HG03175 (cell line): ENCODE data around the gene RHBDD1.

Experiments used
- ATAC-seq: cut with Tn5 transposase; IDR thresholded peaks from one replicate; pipeline ENCODE4 v1.9.1; 2021; ENCODE audit warnings: mild to moderate bottlenecking, moderate library complexity; ENCODE audit not compliant: unreplicated experiment

The RHBDD1 gene

DNA sequence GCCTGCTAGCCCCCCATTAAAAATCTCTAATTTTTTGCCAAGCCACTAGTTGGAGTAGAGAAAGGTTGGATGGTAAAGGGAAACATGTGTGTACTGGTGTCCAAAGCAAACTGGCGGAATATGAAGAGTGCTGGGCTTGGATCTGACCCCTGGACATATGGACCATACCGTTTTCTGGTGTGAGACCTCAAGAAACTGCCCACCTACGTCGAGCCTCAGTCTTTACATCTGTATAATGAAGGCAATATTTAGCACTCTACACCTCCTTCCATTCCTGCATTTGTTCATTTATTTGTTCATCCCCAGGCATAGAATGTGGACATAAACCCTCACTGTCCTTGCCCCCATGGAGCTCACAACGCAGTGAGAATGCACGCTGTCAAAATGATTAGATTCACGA is 142.4 kb downstream of the RHBDD1 start:
- no peak for ATAC-seq

DNA sequence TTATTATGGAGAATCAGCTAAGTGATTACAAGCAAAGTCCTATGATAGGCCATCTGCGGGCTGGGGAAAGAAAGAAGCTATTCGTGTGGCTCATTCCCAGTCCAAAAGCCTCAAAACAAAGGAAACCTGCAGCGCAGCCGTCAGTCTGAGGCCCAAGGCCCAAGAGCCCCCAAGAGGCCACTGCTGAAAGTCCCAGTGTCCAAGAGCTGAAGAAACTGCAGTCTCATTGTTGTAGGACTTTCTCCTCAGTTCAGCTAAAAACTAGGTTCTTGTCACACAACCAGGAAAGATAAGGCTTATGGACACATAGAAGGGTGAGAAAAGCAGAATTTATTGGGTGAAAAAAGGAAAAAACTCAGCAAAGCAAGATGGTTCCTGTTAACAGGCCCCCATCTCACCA is 143.2 kb downstream of the RHBDD1 start:
- no peak for ATAC-seq

DNA sequence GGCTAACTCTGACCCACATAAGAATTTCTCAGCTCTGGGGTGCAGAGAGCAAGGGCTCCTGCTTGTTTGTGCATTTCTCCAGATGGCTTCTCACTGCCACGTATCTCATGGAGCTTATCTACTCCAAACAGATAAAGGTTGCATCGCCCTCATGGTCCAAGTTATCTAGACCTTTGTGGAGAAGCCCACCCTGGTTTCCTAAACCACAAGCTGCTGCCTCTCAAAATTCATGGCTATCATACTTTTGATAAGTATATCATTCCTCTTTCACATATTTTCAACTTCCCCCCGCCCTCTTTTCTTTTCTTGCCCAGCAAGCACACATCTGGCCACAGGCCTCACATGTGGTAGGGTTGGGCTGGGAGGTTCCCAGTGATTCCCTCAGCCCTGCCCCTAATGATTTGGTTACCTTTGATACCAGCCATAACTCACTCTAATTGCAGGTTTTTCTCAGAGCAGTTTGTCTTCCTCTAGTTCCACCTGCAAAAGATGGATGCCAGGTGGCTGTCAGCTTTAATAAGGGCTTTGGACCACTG is 146.0 kb downstream of the RHBDD1 start:
- ATAC-seq = no peak

DNA sequence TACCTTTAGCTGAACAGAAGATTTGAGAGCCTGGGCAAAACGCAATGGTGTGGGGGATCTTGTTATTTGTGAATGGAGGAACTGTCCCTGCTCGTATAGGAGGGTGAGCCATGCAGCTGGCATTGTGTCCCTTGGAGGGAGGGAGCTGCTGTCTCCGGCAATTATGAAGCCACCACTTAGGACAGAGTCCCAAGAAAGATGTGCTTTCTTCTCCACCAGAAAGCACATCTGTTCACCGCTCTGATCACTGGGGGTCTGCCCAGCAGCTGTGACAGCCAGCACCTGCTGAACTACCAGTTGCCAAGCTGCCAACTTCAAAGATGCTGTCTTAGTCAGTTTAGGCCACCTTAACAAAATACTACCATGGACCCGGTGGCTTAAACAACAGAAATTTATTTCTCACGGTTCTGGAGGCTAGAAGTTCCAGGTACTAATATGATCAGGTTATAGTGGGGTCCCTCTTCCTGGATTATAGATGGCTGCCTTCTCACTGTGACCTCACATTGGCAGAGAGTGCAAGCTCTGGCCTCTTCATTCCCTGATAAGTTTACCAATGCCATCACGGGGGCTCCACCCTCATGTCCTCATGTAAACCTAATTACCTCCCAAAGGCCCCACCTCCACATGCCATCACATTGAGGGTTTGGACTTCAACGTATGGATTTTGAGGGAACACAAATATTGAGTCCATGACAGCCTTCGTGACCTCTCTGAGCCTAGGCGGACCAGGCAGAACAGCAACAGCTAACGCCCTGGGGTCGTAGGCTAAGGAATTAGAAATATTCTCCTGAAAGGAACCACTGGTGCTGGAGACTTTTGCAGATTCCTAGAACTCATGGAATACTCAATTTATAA is 148.3 kb downstream of the RHBDD1 start:
- peak; percentile 11 for ATAC-seq

DNA sequence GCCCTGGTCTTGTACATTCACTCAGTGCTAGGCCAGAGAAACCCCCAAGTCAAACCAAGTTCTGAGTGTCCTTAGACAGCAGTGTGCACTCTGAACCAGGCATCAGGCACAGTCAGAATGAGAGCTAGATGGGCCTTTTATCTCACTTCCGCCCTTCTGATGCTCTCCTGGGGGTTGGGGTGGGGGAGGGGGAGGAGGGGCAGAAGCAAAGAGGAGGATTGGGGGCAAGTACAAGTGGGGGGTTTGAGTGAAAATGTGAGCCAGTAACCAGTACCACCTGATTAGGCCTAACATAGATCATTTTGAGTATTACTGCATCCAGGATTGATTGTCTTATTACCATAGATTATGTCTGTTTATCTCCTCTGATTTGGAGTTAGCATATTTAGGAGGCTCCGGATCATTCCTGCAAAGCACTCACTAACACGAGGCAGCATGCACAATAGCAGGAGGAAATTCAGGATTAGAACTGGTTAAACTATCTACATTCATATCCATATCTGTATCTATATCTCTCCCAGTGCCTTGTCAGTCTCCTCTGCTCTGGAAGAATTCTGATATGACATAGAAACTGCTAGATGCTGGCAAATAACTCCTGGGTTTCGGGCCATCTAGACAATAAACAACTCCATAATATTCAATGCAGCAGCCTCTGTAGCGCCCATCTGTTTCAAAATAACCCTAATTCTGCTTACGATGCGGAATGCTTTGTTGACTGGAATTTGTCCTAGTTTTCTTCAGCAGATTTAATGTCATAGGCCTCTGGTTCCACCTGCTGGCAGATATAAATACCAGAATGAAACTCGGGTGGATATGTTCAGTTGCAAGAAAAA is 149.1 kb downstream of the RHBDD1 start:
- ATAC-seq = peak; percentile 97

DNA sequence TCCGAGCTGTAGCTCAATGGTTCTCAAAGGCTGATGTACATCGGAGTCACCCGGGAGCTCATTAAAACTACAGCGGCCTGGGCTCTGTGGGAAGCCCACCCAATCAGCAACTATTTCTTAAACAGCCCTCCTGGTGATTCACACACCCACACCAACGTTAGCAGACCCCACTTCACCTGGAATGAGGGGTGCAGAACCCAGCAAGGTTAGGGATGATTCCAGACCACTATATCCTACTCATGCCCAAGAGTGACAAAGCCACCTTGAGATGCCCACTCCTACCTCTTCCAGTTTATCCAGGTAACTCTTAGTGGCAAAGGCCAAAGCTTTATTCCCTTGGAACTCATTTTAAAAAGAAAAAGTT is 149.7 kb downstream of the RHBDD1 start:
- no peak for ATAC-seq

DNA sequence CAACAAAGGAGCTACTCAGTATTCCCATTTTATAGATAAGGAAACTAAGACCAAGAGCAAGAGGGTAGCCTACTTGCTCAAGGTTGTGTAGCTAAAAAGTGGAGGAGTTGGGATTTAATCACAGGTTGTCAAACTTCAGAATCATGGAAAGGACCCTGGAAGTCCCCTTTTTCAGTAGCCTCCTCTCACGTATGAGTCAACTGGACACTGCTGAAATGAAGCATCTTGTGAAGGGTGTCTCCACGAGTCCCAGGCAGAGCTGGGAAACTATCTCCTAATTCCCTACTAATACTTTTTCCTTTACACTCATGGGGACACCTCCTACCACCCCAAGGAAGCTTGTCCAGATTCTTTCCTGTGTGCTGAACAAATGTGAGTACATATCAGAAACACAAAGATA is 155.8 kb downstream of the RHBDD1 start:
- no peak for ATAC-seq

DNA sequence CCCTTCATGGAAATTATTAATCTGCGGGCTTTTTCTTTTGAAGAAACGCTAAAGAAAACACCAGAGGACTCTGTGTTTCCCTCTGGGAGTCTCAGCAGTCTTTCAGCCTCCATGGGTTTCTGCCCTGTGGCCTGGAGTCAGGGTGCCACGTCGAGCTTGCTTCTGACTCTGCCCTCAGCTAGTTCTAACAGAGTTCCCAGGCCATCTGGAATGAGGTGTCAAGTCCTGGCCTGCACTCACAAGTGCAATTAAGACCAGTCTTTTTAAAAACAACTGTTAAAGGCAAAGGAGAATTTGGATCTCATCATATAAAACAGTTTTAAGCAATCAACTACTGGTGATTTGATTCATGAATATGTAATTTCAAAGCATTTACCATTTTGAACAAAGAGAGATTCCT is 157.3 kb downstream of the RHBDD1 start:
- no peak for ATAC-seq

- no peak for ATAC-seq
These were observed 158.9 kb downstream of the RHBDD1 start for GRCh38 chr2:226994775-226995174.

DNA sequence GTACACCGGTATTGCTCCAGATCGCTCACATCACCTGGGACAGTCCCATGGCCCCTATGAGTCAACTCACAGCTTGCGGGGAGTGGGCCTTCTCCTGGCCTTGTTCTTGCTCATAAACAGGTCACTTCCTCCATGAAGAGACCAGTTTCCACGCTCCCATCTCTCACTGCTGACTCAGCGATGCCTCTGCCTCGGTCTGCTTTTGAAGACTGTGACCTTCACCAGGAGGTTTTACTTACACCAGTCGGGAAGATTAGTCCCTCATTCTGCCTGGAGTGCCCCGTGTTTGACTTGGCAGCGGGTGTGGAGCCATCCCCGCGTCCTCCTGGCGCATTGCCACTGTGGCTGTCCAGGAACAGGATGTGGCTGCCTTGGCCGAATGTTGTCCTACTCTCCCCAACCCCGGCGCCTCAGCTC is 159.8 kb downstream of the RHBDD1 start:
- no peak for ATAC-seq

DNA sequence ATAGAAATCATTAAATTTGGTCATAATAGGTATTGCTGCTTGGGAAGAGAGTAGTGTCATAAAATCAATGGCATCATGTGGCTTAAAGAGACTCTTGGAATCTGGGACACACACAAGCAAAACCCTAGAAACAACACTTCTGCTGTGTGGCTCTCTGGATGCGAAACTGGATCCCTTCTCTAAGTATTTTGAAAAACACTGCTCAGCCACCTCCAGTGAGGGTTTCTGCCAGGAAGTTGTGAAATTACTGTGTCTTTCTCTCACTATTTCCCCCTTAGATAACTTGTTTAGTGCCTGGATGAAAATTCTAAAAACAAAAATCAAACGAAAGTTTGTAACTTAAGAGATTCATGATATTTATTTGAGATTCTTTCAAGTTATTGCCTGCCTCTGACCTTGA is 163.8 kb downstream of the RHBDD1 start:
- ATAC-seq = no peak

DNA sequence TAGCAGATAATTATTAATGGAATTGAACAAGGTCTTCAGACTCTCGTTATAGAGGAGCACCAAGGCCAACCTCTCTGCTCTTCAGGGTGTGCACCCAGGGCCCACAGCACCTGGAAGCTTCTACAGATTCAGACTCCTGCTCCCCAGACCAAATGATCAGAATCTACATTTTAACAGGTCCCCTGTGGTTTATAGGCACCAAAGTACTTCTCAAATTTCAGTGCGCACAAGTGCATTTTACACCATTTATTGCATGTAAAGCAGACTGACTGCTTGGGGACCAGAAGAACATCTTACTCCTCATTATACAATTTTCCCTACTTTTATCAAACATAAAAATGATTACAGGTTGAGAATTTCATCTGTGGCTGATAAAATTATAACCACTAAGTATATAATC is 164.3 kb downstream of the RHBDD1 start:
- no peak for ATAC-seq

GRCh38 chr2:227004482-227004881 is 168.6 kb downstream of the RHBDD1 start:
- no peak for ATAC-seq

DNA sequence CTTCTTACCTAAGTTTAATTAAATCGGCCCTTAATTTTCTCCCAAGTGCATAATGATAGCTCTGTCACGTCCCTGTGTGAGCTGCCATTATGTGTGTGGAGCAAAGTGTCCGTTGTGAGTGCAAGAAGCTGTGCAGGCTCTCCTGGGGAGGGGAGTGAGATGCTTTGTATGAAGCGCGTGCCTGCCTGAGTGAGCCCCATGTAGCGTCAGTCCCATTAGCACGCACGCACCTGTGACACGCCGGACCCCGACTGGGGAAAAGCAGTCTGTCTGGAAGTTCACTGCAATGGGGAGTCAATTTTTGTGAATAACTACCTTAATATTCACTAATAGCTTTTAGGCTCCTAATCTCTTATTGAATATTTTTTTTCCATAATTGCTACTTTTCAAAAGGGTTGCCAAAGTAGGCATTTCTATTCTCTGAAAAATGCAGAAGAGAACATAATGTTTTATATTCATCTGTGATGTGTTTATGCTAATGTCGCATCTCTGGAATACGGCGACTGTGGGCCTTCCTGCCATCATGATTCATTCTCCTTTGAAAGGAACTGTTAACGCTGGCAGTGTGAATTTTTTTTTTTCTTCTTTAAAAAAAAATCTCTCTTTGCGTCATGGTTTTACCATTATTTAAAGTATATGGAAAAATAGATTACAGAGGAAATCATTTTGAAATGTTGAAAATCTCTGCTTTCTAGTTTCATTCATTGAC is 170.5 kb downstream of the RHBDD1 start:
- ATAC-seq = no peak

DNA sequence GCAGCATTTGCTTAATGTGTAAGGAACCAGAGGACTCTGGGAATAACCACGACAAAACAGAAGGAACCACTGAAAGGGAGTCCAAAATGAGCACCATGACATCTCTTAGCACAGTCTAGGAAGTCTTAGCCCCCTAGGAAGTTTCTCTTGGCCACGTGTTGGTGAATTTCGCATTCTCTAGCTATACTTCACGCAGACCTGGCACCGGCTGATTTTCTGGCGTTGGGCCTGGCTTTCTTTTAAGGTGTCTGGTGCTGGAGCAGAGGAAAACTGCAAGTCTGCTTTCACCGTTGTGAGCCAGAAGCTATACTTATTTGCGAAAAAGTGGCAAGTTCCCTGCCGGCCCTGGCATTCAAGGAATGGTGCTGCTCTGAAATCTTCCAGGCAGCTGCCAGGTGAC is 171.3 kb downstream of the RHBDD1 start:
- ATAC-seq = no peak

GRCh38 chr2:227007940-227008339 is 172.1 kb downstream of the RHBDD1 start:
- ATAC-seq = no peak

DNA sequence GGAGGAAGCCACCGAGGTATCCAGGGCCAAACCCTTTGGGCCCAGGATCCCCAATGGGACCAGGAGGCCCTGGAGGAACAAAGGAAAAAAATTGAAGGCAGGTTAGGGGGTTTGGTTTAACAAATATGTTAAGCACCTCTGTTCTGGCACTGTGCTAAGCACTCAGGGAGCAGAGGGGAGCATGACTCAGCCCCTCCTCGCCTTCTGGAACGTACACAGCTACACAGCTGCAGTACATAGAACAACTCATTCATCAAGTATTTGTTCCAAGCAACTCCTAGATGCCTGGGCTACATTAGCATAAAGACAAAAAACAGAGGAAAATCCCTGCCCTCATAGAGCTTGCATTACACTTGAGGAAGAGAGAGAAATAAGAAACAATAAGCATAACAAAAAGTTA is 174.6 kb downstream of the RHBDD1 start:
- ATAC-seq = no peak

DNA sequence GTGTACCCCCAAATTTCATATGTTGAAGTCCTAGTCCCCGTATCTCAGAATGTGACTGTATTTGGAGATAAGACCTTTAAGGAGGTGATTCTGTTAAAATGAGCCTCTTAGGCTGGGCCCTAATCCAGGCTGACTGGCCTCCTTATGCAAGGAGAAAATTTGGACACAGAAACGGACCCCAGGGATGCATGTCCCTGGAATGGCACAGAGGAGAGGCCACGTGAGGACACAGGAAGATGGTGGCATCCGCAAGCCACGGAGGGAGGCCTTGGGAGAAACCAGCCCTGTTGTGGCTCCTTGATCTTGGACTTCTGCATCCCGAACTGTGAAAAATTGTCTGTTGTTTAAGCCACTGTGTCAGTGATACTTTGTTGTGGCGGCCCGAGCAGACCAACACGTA is 177.5 kb downstream of the RHBDD1 start:
- no peak for ATAC-seq

DNA sequence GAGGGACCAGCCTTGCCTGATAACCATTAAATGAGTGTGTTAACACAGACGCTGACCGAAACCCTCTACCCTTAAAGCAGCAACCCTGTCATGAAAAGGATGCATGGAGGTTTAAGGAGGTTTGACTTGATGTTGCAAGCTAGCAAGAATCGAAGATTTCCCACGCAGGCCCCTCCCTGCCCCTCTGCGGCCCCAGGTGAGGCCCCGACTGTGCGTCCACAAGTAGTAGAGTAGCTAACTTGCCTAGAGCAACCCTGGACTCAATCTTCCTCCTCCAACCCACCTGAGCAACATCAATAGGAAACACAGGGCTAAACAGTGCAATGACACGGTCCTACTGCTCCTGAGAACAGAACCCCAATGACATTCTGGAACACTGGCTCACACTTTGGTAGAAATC is 178.0 kb downstream of the RHBDD1 start:
- no peak for ATAC-seq

DNA sequence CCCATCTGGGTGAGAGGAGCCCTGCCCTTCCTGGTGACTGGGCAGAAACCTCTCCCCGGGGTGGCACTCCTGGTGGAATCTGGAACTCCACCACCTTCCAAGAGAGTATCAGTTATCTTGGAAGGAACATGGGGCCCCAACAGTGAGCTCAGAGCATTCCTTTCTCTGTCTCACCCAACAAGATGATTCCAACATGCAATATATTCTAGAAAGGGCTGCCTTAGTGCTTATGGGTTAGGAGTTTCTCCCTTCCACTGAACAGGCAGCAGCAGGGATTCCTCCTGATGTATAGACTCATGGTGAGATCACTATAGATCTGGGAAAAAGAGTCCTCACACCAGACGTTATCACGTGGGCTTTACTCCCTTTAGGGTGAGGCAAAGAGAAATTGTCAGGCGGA is 181.0 kb downstream of the RHBDD1 start:
- no peak for ATAC-seq

DNA sequence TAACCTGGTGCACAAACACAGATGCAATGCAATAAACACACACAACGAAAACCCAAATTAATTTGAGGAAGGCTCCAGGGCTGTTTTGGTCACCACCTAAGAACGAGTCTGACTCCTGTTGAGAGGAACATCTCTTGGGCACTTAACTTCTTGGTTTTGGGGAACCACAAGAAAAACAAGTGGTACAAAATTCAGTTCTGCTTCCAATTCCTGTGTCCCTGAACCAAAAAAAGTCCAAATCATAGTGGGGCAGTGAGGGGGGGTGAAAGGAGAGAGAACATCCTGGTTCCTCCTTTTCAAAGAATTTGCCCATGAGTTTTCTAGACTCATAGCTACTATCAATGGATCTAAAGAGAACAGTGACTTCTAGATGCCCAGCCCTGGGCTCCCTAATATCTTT is 184.6 kb downstream of the RHBDD1 start:
- ATAC-seq = no peak
